ENCODE results near the gene TSHZ3.

TSHZ3 gene

GRCh38 chr19:31313291-31314030, 35.8 kb downstream of the TSHZ3 start:
- DNase-seq (ENCODE audit: low spot score): no peak
- TF ChIP-seq, protein P1, sequence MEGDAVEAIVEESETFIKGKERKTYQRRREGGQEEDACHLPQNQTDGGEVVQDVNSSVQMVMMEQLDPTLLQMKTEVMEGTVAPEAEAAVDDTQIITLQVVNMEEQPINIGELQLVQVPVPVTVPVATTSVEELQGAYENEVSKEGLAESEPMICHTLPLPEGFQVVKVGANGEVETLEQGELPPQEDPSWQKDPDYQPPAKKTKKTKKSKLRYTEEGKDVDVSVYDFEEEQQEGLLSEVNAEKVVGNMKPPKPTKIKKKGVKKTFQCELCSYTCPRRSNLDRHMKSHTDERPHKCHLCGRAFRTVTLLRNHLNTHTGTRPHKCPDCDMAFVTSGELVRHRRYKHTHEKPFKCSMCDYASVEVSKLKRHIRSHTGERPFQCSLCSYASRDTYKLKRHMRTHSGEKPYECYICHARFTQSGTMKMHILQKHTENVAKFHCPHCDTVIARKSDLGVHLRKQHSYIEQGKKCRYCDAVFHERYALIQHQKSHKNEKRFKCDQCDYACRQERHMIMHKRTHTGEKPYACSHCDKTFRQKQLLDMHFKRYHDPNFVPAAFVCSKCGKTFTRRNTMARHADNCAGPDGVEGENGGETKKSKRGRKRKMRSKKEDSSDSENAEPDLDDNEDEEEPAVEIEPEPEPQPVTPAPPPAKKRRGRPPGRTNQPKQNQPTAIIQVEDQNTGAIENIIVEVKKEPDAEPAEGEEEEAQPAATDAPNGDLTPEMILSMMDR (IDR thresholded peaks at IDR 0.05; ENCODE audit: extremely low read depth, missing control alignments): no peak

DNA sequence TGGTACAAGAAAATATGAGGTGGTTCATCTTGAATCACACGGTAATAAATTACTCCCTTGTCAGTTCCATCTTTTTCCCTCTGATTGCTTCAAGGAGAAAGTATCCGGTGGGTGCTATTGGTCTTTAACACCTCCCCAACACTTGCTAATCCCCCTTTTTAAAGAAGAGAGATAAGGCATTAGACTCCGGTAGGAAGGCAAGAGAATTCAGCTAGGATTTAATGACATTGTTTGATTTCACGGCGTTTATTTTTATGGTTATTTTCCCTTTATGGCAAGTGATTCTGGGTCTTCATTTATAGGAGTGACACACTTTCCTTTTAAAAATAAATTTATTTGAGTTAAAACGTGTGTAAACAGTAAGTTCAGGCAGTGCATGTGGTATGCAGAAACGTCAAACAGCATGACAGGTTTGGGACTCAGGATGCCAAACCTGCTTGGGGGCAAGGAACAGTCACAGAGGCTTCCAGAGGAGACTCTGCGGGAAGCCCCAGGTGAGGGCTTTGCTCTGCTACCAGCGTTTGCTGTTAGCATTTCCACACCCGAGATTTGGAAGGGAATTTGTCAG, 36.5 kb downstream of the TSHZ3 start:
- no peak for DNase-seq (ENCODE audit: low spot score)
- TF ChIP-seq, protein P1 (IDR thresholded peaks at IDR 0.05; ENCODE audit: extremely low read depth, missing control alignments): no peak

DNA sequence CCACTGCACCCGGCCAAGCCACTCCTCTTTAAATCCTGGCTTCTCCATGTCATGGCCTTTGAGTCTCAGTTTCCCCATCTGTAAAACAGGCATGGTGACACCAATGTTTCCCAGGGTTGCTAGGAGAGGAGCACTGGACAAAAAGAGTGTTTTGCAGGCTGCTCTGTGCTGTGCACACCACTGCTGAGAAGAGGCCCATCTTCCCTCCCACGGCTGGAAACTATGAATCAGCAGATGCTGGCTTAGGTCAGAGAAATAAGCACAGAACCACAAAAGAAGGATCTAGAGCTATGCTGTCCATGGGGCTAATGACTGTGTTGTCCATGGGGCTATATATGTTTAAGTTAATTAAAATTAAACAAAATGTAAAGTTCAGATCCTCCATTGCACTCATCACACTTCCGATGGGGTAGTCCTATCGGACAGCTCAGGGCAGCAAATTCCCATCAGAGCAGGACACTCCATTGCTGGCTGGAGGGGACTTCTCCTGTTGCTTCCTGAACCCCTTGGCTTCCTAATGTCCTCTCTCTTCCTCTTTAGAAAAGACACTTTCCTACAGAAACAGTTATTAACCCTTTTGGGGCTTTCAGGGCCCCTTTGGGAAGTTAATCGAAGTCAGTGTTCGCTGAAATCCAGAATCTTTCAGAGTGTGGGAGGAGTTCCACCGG, 37.1 kb downstream of the TSHZ3 start:
- TF ChIP-seq, protein P1 (IDR thresholded peaks at IDR 0.05; ENCODE audit: extremely low read depth, missing control alignments): no peak
- no peak for DNase-seq (ENCODE audit: low spot score)

GRCh38 chr19:31310432-31311133, 38.7 kb downstream of the TSHZ3 start:
- TF ChIP-seq, protein P1 (IDR thresholded peaks at IDR 0.05; ENCODE audit: extremely low read depth, missing control alignments): no peak
- no peak for DNase-seq (ENCODE audit: low spot score)

GRCh38 chr19:31308781-31309180, 40.5 kb downstream of the TSHZ3 start:
- TF ChIP-seq, protein P1 (IDR thresholded peaks at IDR 0.05; ENCODE audit: extremely low read depth, missing control alignments): no peak
- no peak for DNase-seq (ENCODE audit: low spot score)

GRCh38 chr19:31307071-31307669, 42.1 kb downstream of the TSHZ3 start:
- TF ChIP-seq, protein P1 (IDR thresholded peaks at IDR 0.05; ENCODE audit: extremely low read depth, missing control alignments): no peak
- no peak for DNase-seq (ENCODE audit: low spot score)

All from GM20000 (cell line).